ENCODE data around the gene CSNK1G1.
"Not testable (repeated sequence)": the region's sequence is repeated elsewhere in the genome, so short reads cannot be mapped to it uniquely, and the experiment has no call there.

CSNK1G1 gene

GRCh38 chr15:64287953-64288352 is 68.0 kb downstream of the CSNK1G1 start:
- no peak for DNase-seq (ENCODE audit: low read depth in 2 of 2)

GRCh38 chr15:64286473-64286872 is 69.5 kb downstream of the CSNK1G1 start:
- no peak for DNase-seq (ENCODE audit: low read depth in 2 of 2)

GRCh38 chr15:64285871-64286270 is 70.1 kb downstream of the CSNK1G1 start:
- DNase-seq (ENCODE audit: low read depth in 2 of 2): no peak

- no peak for DNase-seq (ENCODE audit: low read depth in 2 of 2)
Observed at GRCh38 chr15:64285150-64285549, 70.8 kb downstream of the CSNK1G1 start.

- DNase-seq (ENCODE audit: low read depth in 2 of 2): no peak
Observed at GRCh38 chr15:64284042-64284441, 71.9 kb downstream of the CSNK1G1 start.

GRCh38 chr15:64282701-64283100 is 73.3 kb downstream of the CSNK1G1 start:
- no peak for DNase-seq (ENCODE audit: low read depth in 2 of 2)

- DNase-seq (ENCODE audit: low read depth in 2 of 2): no peak
Observed at GRCh38 chr15:64279131-64279530, 76.8 kb downstream of the CSNK1G1 start.

GRCh38 chr15:64275934-64276333 is 80.0 kb downstream of the CSNK1G1 start:
- DNase-seq (ENCODE audit: low read depth in 2 of 2): no peak

- no peak for DNase-seq (ENCODE audit: low read depth in 2 of 2)
Observed at GRCh38 chr15:64274341-64274950, 81.5 kb downstream of the CSNK1G1 start.

- no peak for DNase-seq (ENCODE audit: low read depth in 2 of 2)
Observed at GRCh38 chr15:64267331-64267973, 88.5 kb downstream of the CSNK1G1 start.

- DNase-seq (ENCODE audit: low read depth in 2 of 2): not testable (repeated sequence)
Observed at GRCh38 chr15:64265188-64265587, 90.8 kb downstream of the CSNK1G1 start.

GRCh38 chr15:64264502-64264901 is 91.5 kb downstream of the CSNK1G1 start:
- DNase-seq (ENCODE audit: low read depth in 2 of 2): no peak

- no peak for DNase-seq (ENCODE audit: low read depth in 2 of 2)
Observed at GRCh38 chr15:64263567-64263966, 92.4 kb downstream of the CSNK1G1 start.

- DNase-seq (ENCODE audit: low read depth in 2 of 2): no peak
Observed at GRCh38 chr15:64256051-64256450, 99.9 kb downstream of the CSNK1G1 start.

GRCh38 chr15:64251658-64252057 is 104.3 kb downstream of the CSNK1G1 start:
- no peak for DNase-seq (ENCODE audit: low read depth in 2 of 2)

GRCh38 chr15:64251121-64251520 is 104.9 kb downstream of the CSNK1G1 start:
- DNase-seq (ENCODE audit: low read depth in 2 of 2): no peak

GRCh38 chr15:64249883-64250575 is 105.9 kb downstream of the CSNK1G1 start:
- DNase-seq (ENCODE audit: low read depth in 2 of 2): no peak

GRCh38 chr15:64249406-64249805 is 106.6 kb downstream of the CSNK1G1 start:
- DNase-seq (ENCODE audit: low read depth in 2 of 2): no peak

GRCh38 chr15:64247906-64248541 is 107.9 kb downstream of the CSNK1G1 start:
- no peak for DNase-seq (ENCODE audit: low read depth in 2 of 2)

- no peak for DNase-seq (ENCODE audit: low read depth in 2 of 2)
Observed at GRCh38 chr15:64247535-64247905, 108.5 kb downstream of the CSNK1G1 start.

- DNase-seq (ENCODE audit: low read depth in 2 of 2): peak in 1 of 2 donors; percentile 23
Observed at GRCh38 chr15:64246364-64247189, 109.4 kb downstream of the CSNK1G1 start.

GRCh38 chr15:64245405-64245804 is 110.6 kb downstream of the CSNK1G1 start:
- DNase-seq (ENCODE audit: low read depth in 2 of 2): no peak
